A549 (cell line): Measurements from ENCODE around the gene PTX3. TPM values are rescaled to one million over a fixed set of nuclear protein-coding genes. Genes with fewer than 3 reads are reported as not detected.

Experiments
- ATAC-seq, 2 experiments: fragments of 200-7000 bp in 1 of 2; fragments of >200 bp in 1 of 2; cut with Nextera tagmentation in 1 of 2; cut with Tn5 transposase in 1 of 2; 3 replicates each; pipeline versions ENCODE4 v1.8.0 to v1.9.1; 2018 to 2020; ENCODE audit warnings: mild to moderate bottlenecking in 1 of 2, moderate library complexity in 1 of 2
- CTCF ChIA-PET: fragments of 300-600 bp; sonication (Branson Sonifier 250); formaldehyde crosslinking; extraction: SDS; loops from one replicate; lab custom pipeline; 2021; ENCODE audit warnings: antibody characterized with exemption, inconsistent platforms; lab: Yijun Ruan, JAX
- POLR2A ChIA-PET: fragments of 350-600 bp; formaldehyde crosslinking; extraction: SDS; loops from one replicate; lab custom pipeline; 2021; ENCODE audit warnings: antibody characterized with exemption, inconsistent platforms; lab: Yijun Ruan, JAX
- DNase-seq, 2 experiments: peaks; one replicate each; pipeline versions ENCODE4 v3.0.0 to v3.0.0-alpha.2; 2011 to 2016; ENCODE audit warnings: low read depth in 1 of 2, low spot score in 1 of 2
- FAIRE-seq: peaks from 2 replicates; lab custom pipeline; 2011; peaks lifted over from hg19 to GRCh38; lab: Jason Lieb, UNC
- H3K27ac ChIP-seq, 2 experiments: fragments of >200 bp; sonication (Bioruptor Twin); formaldehyde crosslinking; 3 replicates each; pipeline ENCODE4 v1.5.1; 2016 to 2017
- H3K4me1 ChIP-seq: fragments of >200 bp; sonication (Bioruptor Twin); formaldehyde crosslinking; 3 replicates; pipeline ENCODE4 v1.6.1; 2016
- H3K4me2 ChIP-seq: fragments of >200 bp; sonication (Bioruptor Twin); formaldehyde crosslinking; 3 replicates; pipeline ENCODE4 v1.6.1; 2016
- H3K4me3 ChIP-seq: fragments of >200 bp; sonication (Bioruptor Twin); formaldehyde crosslinking; 3 replicates; pipeline ENCODE4 v1.5.1; 2016
- H3K9me3 ChIP-seq: fragments of >200 bp; sonication (Bioruptor Twin); formaldehyde crosslinking; 3 replicates; pipeline ENCODE4 v1.6.1; 2016
- CHD2 ChIP-seq: fragments of 150-350 bp; IDR thresholded peaks from 2 replicates; pipeline ENCODE4 v1.6.1; 2014; ENCODE audit warnings: low read length; ENCODE audit not compliant: partially characterized antibody
- CHD4 ChIP-seq: fragments of 200-600 bp; sonication (generic); IDR thresholded peaks from 2 replicates; pipeline ENCODE4 v1.6.1; 2016; ENCODE audit warnings: antibody characterized with exemption, mild to moderate bottlenecking, borderline replicate concordance
- EP300 ChIP-seq, 2 experiments: fragments of >200 bp; sonication (Bioruptor Twin); formaldehyde crosslinking; IDR thresholded peaks; 2 replicates in 1 of 2; 3 replicates in 1 of 2; pipeline ENCODE4 v1.6.1; 2016 to 2017
- ESRRA ChIP-seq: fragments of 150-350 bp; IDR thresholded peaks from 2 replicates; pipeline ENCODE4 v1.6.1; 2014; ENCODE audit warnings: mild to moderate bottlenecking, low read length, borderline replicate concordance
- FOSB ChIP-seq: fragments of 250-450 bp; sonication (Bioruptor Pico); IDR thresholded peaks from 2 replicates; pipeline ENCODE4 v1.5.0; 2020; ENCODE audit warnings: mild to moderate bottlenecking, moderate library complexity
- FOSL2 ChIP-seq, 2 experiments: fragments of 450-650 bp in 1 of 2; fragments of >200 bp in 1 of 2; sonication (Bioruptor Twin) in 1 of 2; formaldehyde crosslinking; IDR thresholded peaks; 2 replicates each; pipeline versions ENCODE4 v1.5.0 to v1.6.1; 2016 to 2020; ENCODE audit warnings: mild to moderate bottlenecking in 1 of 2, moderate library complexity in 1 of 2
- KDM5A ChIP-seq: fragments of 200-600 bp; sonication (generic); IDR thresholded peaks from 2 replicates; pipeline ENCODE4 v1.6.1; 2016; ENCODE audit warnings: antibody characterized with exemption, mild to moderate bottlenecking
- MAFK ChIP-seq: fragments of 450-650 bp; IDR thresholded peaks from 2 replicates; pipeline ENCODE4 v1.6.1; 2014; ENCODE audit not compliant: partially characterized antibody
- MAZ ChIP-seq: fragments of 150-350 bp; IDR thresholded peaks from 2 replicates; pipeline ENCODE4 v1.6.1; 2014; ENCODE audit warnings: antibody characterized with exemption, low read depth, low read length, borderline replicate concordance
- MYC ChIP-seq: IDR thresholded peaks from 2 replicates; pipeline ENCODE4 v1.6.1; 2012; ENCODE audit warnings: mild to moderate bottlenecking, inconsistent platforms, low read length, improper control_type of control experiment, borderline replicate concordance
- NFE2L2 ChIP-seq: fragments of 150-350 bp; conservative IDR thresholded peaks from 2 replicates; pipeline ENCODE4 v1.6.1; 2014; ENCODE audit warnings: low read length
- NR3C1 ChIP-seq: fragments of >200 bp; sonication (Bioruptor Twin); formaldehyde crosslinking; IDR thresholded peaks from 3 replicates; pipeline ENCODE4 v1.6.1; 2017
- POLR2AphosphoS2 ChIP-seq: conservative IDR thresholded peaks from 2 replicates; pipeline ENCODE4 v1.6.1; 2012; ENCODE audit warnings: low read length, improper control_type of control experiment, inconsistent platforms
- RARB ChIP-seq: fragments of 250-450 bp; sonication (Bioruptor Pico); IDR thresholded peaks from 2 replicates; pipeline ENCODE4 v1.8.0; 2021; ENCODE audit warnings: mild to moderate bottlenecking, moderate library complexity
- RFX5 ChIP-seq: fragments of 450-650 bp; IDR thresholded peaks from 2 replicates; pipeline ENCODE4 v1.7.1; 2014; ENCODE audit warnings: antibody characterized with exemption, mild to moderate bottlenecking, moderate library complexity
- TFCP2L1 ChIP-seq: fragments of 250-450 bp; sonication (Bioruptor Pico); IDR thresholded peaks from 2 replicates; pipeline ENCODE4 v1.5.0; 2021; ENCODE audit warnings: mild to moderate bottlenecking
- WGBS: methylation state at CpG from one replicate; pipeline ENCODE4 v1.1.6; 2017; ENCODE audit errors: missing lambda C conversion rate; 5-methylcytosine and 5-hydroxymethylcytosine counted together
- polyA plus RNA-seq, 4 experiments: library from polyadenylated mRNA; depleted of rRNA in 3 of 4; stranded (reverse); fragments of >200 nt; fragmentation: RNase III in 1 of 4; extraction: RNeasy Plus Mini Kit Qiagen cat#74134 plus additional on column Dnase treatment in 1 of 4; gene quantifications; 2 replicates in 3 of 4; 3 replicates in 1 of 4; pipeline ENCODE4 v1.2.3, GENCODE V29; 2011 to 2017
- TF ChIP-seq, protein P1 (sequence below): fragments of 250-450 bp; sonication (Bioruptor Pico); IDR thresholded peaks from 2 replicates; pipeline ENCODE4 v1.5.0; 2020; ENCODE audit warnings: low read depth, mild to moderate bottlenecking, moderate library complexity
- TF ChIP-seq, protein P2 (sequence below): IDR thresholded peaks from 2 replicates; pipeline ENCODE4 v1.6.1; 2012

Gene PTX3
- polyA plus RNA-seq, 2 of the 4 experiments (the other 2 are of a cell fraction), result 0.14 to 0.35 TPM

DNA sequence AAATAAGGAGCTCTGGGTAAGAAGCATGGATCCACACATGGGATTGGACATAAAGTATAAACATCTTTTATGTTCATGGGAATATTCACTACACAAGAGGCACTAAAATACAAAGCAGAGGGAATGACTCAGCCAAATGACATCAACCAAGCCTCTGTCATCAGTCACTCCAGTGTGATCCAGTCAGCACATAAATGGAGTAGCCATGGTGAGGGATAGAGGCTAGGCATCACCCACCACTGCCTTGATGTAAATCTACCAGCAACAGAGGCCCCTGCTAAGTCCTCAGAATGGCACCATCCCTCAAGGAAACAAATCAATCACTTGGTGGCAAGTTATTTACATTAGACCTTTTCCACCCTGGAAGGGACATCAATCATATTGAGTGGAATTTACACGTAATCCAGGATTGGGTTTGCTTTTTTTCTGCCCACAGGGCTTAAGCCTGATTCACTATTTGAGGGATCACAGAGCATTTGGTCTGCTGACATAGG lies 39.3 kb downstream of the PTX3 start:
- Histone ChIP-seq H3K9me3 (no peaks in the 10 kb centered on the region), H3K4me1 (no peaks in the 10 kb centered on the region), H3K27ac (no peak overlapping the region), H3K4me3 (no peak overlapping the region), H3K4me2 (no peak overlapping the region)
- TF ChIP-seq MAFK, result peak; percentile 29
- TF ChIP-seq MAZ, result no peak
- peak; percentile 21; the same call in 1 of the 2 replicates for TF ChIP-seq NFE2L2
- WGBS, result 21% methylated on average over 1 of the region's 1 CpG
- ChIA-PET CTCF (interaction anchor here (0.8 to 1.3 kb wide), 3 partner anchors 12 to 17 kb away, joined by 3 to 5 read pairs (median 3); no protein-coding TSS in a partner anchor), POLR2A (no interaction called here)
- ATAC-seq (peak; percentile 55 to 68; a peak in 5 of 6 replicates), FAIRE-seq (no peak), DNase-seq (peak in 1 of 2 experiments; percentile 42)

DNA sequence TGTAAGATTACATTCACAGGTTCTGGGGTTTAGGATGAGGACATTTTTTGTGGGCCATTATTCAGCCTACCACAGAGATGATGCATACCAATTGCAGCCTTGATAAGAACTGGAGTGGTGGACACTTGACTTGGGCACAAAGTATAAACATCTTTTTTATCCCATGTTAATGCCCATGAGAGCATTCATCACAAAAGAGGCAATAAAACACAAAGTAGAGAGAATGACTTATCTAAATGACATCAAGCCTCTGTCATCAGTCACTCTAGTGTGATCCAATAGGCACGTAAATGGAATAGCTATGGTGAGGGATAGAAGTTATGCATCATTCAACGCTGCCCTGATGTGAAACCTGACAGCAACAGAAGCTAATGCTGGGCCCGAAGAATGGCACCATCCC lies 40.8 kb downstream of the PTX3 start:
- TF ChIP-seq EP300 (IDR thresholded peaks at IDR 0.05) (no peak), FOSL2 (IDR thresholded peaks at IDR 0.05) (no peak), FOSL2 (CRISPR knock-in tag; IDR thresholded peaks at IDR 0.05) (peak; percentile 46; the same call in 1 of the 2 replicates)
- TF ChIP-seq, all 56 proteins: peak for 1
- no peaks in the 10 kb centered on the region for H3K9me3 ChIP-seq
- ChIA-PET CTCF (interaction anchor here (0.5 to 1.1 kb wide), 4 partner anchors 12 to 273 kb away, joined by 3 to 5 read pairs (median 3); no protein-coding TSS in a partner anchor), POLR2A (no interaction called here)
- FAIRE-seq (no peak), ATAC-seq (no peak), DNase-seq (peak in 1 of 2 experiments; percentile 7)
- no peak overlapping the region for H3K4me2 ChIP-seq
- no peaks in the 10 kb centered on the region for H3K4me1 ChIP-seq
- H3K4me3 ChIP-seq, result no peak overlapping the region
- H3K27ac ChIP-seq, result no peak overlapping the region
- WGBS, result 14% methylated on average over 3 of the region's 3 CpGs

DNA sequence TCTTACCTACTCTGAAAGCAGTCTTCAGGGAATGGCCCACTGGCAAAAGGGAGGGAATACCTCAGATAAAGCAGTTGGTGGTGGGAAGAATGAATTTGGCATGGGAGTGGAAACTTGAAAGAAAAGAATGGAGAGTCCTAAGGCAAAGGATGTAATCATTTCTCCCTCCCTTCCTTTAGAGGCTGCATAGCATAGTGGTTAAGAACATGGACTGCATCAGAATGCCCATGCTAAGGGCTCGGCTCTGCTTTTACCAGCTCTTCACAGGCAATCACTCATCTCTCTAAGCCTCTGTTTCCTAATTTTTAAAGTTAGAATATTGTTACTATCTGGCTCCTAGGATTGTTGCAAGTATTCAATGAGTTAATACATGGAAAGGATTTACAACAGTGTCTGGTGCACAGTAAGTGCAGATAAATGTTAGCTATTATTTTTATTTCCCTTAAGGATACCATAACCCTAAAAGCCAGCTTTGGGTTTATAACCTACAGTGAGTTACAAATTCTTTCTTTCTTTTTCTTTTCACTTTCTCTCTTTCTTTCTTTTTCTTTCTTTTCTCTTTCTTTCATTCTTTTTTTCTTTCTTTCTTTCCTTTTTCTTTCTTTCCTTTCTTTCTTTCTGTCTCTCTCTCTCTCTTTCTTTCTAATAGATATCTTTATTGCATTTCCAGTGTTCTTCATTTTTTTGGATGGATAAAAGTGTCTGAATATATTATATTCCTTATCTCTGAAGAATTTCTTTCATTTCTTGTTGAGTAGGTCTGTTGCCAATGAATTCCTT lies 43.0 kb downstream of the PTX3 start:
- H3K4me1 ChIP-seq, result no peaks in the 10 kb centered on the region
- H3K9me3 ChIP-seq, result no peaks in the 10 kb centered on the region
- TF ChIP-seq, protein P1, sequence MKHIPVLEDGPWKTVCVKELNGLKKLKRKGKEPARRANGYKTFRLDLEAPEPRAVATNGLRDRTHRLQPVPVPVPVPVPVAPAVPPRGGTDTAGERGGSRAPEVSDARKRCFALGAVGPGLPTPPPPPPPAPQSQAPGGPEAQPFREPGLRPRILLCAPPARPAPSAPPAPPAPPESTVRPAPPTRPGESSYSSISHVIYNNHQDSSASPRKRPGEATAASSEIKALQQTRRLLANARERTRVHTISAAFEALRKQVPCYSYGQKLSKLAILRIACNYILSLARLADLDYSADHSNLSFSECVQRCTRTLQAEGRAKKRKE (CRISPR knock-in tag), result no peak
- TF ChIP-seq KDM5A (no peak), NFE2L2 (no peak), RFX5 (no peak), CHD2 (no peak), FOSB (CRISPR knock-in tag) (no peak), RARB (CRISPR knock-in tag) (no peak), POLR2AphosphoS2 (no peak), ESRRA (no peak), FOSL2 (IDR thresholded peaks at IDR 0.05) (no peak), FOSL2 (CRISPR knock-in tag; IDR thresholded peaks at IDR 0.05) (no peak), MAZ (no peak)
- CTCF ChIA-PET, result interaction anchor here (3.1 kb wide), 1 partner anchor 13 kb away, joined by 9 read pairs; no protein-coding TSS in a partner anchor
- POLR2A ChIA-PET, result no interaction called here
- ATAC-seq, result no peak
- H3K4me3 ChIP-seq, result no peak overlapping the region
- H3K27ac ChIP-seq, result no peak overlapping the region
- H3K4me2 ChIP-seq, result no peak overlapping the region
- DNase-seq, result no peak
- no peak for FAIRE-seq
- 29% methylated on average over 1 of the region's 1 CpG for WGBS

DNA sequence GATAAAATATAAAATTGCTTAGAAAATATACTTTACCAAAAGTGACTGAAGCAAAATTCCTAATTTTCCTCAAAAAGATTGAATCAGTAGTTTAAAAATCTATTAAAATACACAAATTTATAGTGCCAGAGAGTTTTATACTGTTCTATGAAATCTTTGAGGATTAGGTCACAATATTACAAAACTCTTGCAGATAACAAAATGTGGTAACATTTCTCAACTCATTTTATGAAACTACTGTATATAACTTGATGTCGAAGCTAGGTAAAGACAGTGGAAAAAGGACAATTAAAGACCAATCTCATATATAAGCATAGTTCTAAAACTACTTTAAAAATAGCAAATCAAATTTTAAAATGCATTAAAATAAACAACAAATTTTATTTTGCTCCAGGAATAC lies 50.7 kb downstream of the PTX3 start:
- TF ChIP-seq, protein P2, sequence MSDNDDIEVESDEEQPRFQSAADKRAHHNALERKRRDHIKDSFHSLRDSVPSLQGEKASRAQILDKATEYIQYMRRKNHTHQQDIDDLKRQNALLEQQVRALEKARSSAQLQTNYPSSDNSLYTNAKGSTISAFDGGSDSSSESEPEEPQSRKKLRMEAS, result no peak
- no peak for TF ChIP-seq TFCP2L1 (CRISPR knock-in tag)
- no peak for TF ChIP-seq MAZ
- TF ChIP-seq CHD4, result no peak
- TF ChIP-seq NR3C1, result no peak
- no peak for TF ChIP-seq MYC
- POLR2A ChIA-PET, result no interaction called here
- no peak overlapping the region for H3K4me3 ChIP-seq
- no peak for FAIRE-seq
- CTCF ChIA-PET, result no interaction called here
- no peak for ATAC-seq
- no peaks in the 10 kb centered on the region for H3K9me3 ChIP-seq
- 43% methylated on average over 1 of the region's 1 CpG for WGBS
- no peaks in the 10 kb centered on the region for H3K4me1 ChIP-seq
- no peak overlapping the region for H3K4me2 ChIP-seq
- H3K27ac ChIP-seq, result no peak overlapping the region
- DNase-seq, result no peak
